ENCODE measurements around the gene GABARAP. TPM values are rescaled to one million over a fixed set of nuclear protein-coding genes. Genes with fewer than 3 reads are reported as not detected.

The GABARAP gene
- total RNA-seq, 3 donors from 2014 or later (not counting 1 experiment from before 2014, with no cell fraction given): 256 to 277 (median 276) TPM

DNA sequence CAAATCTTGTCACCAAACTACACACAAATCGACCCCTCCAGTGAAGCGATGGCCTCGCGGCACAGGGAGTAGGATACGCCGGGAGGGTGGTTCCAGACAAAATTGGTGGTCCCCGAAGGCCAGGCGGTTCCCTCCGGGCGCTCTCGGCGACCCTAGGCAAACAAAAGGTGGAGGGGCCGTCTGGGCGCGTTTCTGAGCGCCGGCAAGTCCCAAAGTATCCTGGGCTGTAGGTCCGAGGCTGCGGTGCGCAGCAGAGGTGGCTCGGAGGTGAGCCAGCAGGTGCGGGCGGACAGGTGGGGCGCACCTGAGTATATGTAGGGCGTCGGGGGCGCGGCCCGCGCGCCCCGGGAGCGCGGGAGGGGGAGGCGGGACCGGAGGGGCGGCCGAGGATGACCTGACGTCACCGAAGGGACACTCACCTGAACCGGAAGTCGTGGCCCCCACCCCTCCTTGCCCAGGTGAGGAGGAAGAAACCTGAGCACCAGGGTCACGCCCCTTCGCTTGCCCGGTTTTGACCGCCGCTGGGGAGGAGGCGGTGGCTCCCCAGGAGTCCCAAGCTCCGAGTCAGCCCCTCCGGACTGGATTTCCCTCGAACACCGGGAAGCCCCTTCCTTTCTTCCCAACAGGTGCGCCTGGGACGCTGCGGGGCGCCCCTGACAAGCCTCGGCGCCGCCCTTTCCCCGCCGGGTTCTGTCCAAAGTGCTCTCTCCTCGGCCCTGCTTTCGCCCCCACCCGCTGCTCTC is 20.1 kb upstream of the GABARAP start, which contains the start of gene CLDN7:
CLDN7 (minus strand) TSS at position 287 of the 743 bp plus-strand sequence. CDS start 435 bp downstream, outside the sequence.
- H3K27ac ChIP-seq (ENCODE audit: low read length): no peak within 1 kb of the TSS
- TF ChIP-seq, protein P1, sequence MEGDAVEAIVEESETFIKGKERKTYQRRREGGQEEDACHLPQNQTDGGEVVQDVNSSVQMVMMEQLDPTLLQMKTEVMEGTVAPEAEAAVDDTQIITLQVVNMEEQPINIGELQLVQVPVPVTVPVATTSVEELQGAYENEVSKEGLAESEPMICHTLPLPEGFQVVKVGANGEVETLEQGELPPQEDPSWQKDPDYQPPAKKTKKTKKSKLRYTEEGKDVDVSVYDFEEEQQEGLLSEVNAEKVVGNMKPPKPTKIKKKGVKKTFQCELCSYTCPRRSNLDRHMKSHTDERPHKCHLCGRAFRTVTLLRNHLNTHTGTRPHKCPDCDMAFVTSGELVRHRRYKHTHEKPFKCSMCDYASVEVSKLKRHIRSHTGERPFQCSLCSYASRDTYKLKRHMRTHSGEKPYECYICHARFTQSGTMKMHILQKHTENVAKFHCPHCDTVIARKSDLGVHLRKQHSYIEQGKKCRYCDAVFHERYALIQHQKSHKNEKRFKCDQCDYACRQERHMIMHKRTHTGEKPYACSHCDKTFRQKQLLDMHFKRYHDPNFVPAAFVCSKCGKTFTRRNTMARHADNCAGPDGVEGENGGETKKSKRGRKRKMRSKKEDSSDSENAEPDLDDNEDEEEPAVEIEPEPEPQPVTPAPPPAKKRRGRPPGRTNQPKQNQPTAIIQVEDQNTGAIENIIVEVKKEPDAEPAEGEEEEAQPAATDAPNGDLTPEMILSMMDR (IDR thresholded peaks at IDR 0.05): no peak
- H3K4me3 ChIP-seq (ENCODE audit: low read length): peak within 1 kb of the TSS; percentile 42
- H3K9me3 Mint-ChIP-seq: no peaks in the 10 kb centered on the region
- H3K4me1 ChIP-seq (ENCODE audit: control insufficient read depth, insufficient read depth, low read length): peaks cover 34% of the 10 kb centered on the region
- no peaks in the 10 kb centered on the region for H3K36me3 Mint-ChIP-seq
- no peaks in the 10 kb centered on the region for H3K9me3 ChIP-seq (ENCODE audit: control insufficient read depth, insufficient read depth, low read length)
- intact Hi-C loops (cut with micrococcal nuclease): no loop called here
- H3K27ac Mint-ChIP-seq: peak within 1 kb of the TSS in 1 of 2 donors; percentile 80
- peaks cover 16 to 17% of the 10 kb centered on the region in 2 donors for H3K27me3 Mint-ChIP-seq (ENCODE audit: low read depth in 2 of 2)
- H3K4me1 Mint-ChIP-seq: peaks cover 17% of the 10 kb centered on the region in 2 donors
- H3K27me3 ChIP-seq (ENCODE audit: control insufficient read depth, insufficient read depth, low read length): peaks cover 24% of the 10 kb centered on the region
- H3K4me3 Mint-ChIP-seq: peak within 1 kb of the TSS; percentile 82
- H3K36me3 ChIP-seq (ENCODE audit: control insufficient read depth, insufficient read depth, low read length): peaks cover 11% of the 10 kb centered on the region
- 10% methylated on average over 64 of the region's 64 CpGs for WGBS (ENCODE audit: insufficient coverage)
- no peak for ATAC-seq
- peak in 1 of 2 donors; percentile 36 for DNase-seq

DNA sequence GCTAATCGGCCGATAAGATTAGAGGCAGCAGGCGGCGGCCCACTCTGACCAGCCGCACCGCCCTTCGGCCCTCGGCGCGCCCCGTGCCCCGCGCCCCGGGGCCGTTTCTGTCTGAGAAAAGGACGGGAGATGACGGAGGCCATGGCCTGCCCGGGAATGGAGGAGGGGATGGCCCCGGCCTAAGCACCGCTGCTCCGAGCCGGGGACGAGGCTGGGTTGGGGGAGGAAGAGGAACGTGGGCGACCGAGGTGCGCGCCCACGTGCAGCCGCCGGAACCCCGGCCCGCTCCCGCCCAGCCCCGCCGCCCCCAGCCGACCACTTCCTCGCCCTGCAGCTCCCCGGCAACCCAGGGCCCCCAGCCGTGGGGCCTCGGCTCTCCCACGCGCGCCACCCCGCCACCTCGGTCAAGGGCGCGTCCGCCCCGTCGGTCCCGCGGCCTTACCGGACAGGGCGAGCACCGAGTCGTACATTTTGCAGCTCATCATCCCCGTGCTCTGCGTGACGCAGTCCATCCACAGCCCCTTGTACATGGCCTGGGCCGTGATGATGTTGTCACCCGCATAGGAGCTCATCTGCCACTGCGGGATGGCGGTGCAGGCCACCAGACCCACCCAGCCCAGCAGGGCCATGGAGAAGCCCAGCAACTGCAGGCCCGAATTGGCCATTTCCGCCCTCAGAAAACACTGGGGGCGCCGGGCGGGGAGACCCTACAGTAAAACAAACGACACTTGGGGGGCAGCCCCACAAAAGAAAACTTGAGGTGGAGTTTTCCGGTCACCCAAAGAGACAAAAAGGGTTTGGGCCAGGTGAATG is 19.3 kb upstream of the GABARAP start:
- Mint-ChIP-seq H3K4me1 (peaks cover 17% of the 10 kb centered on the region in 2 donors), H3K36me3 (peaks cover 7% of the 10 kb centered on the region), H3K27me3 (ENCODE audit: low read depth in 2 of 2) (peaks cover 14 to 16% of the 10 kb centered on the region in 2 donors), H3K27ac (peak overlapping the region in 1 of 2 donors; percentile 64), H3K4me3 (peak overlapping the region; percentile 75), H3K9me3 (no peaks in the 10 kb centered on the region)
- H3K4me3 ChIP-seq (ENCODE audit: low read length): peak overlapping the region; percentile 42
- ATAC-seq (peak; percentile 57 to 66 (median 66)), DNase-seq (peak; percentile 28 to 56)
- H3K27me3 ChIP-seq (ENCODE audit: control insufficient read depth, insufficient read depth, low read length): peaks cover 24% of the 10 kb centered on the region
- WGBS (ENCODE audit: insufficient coverage): 8% methylated on average over 71 of the region's 71 CpGs
- H3K27ac ChIP-seq (ENCODE audit: low read length): no peak overlapping the region
- peaks cover 34% of the 10 kb centered on the region for H3K4me1 ChIP-seq (ENCODE audit: control insufficient read depth, insufficient read depth, low read length)
- peaks cover 16% of the 10 kb centered on the region for H3K36me3 ChIP-seq (ENCODE audit: control insufficient read depth, insufficient read depth, low read length)
- intact Hi-C loops (cut with micrococcal nuclease): no loop called here
- H3K9me3 ChIP-seq (ENCODE audit: control insufficient read depth, insufficient read depth, low read length): no peaks in the 10 kb centered on the region
- TF ChIP-seq, protein P1 (IDR thresholded peaks at IDR 0.05): no peak

DNA sequence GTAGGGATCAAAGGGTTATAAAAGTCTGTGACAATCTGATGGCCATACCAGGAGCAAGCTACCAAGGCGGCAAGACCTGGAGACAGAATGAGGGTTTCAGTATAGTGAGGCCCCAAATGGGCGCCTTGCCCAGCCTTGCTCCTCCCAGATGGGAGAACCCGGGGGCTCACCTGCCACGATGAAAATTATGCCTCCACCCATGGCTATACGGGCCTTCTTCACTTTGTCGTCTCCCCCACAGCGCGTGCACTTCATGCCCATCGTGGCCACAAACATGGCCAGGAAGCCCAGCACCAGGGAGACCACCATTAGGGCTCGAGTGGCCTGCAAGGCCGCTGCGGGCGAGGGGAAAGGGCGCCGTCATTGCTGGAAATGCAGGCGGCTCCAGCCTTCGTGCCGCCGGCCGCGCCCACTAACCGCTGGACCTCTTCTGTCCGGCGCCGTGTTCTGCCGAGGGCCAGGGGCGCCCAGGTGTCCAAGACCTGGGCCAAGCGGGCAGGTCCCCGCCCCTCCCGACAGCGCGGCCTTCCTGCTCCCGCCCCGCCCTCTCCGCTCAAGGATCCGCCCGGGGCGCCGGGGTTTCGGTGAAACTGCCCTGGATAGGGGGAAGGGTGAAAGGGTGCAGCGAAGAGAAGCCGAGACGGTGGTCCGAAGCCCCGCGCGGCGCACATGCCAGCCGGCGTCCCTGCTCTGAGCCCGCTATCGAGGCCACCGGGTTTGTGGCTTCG is 18.6 kb upstream of the GABARAP start:
- no peak overlapping the region for H3K27ac ChIP-seq (ENCODE audit: low read length)
- peak; percentile 38 to 62 (median 46) for ATAC-seq
- peak; percentile 29 to 47 for DNase-seq
- peaks cover 23% of the 10 kb centered on the region for H3K36me3 ChIP-seq (ENCODE audit: control insufficient read depth, insufficient read depth, low read length)
- peaks cover 22% of the 10 kb centered on the region for H3K27me3 ChIP-seq (ENCODE audit: control insufficient read depth, insufficient read depth, low read length)
- intact Hi-C loops (cut with micrococcal nuclease): no loop called here
- Mint-ChIP-seq H3K4me1 (peaks cover 17% of the 10 kb centered on the region in 2 donors), H3K36me3 (peaks cover 12% of the 10 kb centered on the region), H3K4me3 (peak overlapping the region; percentile 66), H3K27me3 (ENCODE audit: low read depth in 2 of 2) (peaks cover 14 to 16% of the 10 kb centered on the region in 2 donors), H3K9me3 (no peaks in the 10 kb centered on the region), H3K27ac (peak overlapping the region in 1 of 2 donors; percentile 64)
- H3K4me3 ChIP-seq (ENCODE audit: low read length): peak overlapping the region; percentile 42
- H3K9me3 ChIP-seq (ENCODE audit: control insufficient read depth, insufficient read depth, low read length): no peaks in the 10 kb centered on the region
- WGBS (ENCODE audit: insufficient coverage): 10% methylated on average over 54 of the region's 54 CpGs
- H3K4me1 ChIP-seq (ENCODE audit: control insufficient read depth, insufficient read depth, low read length): peaks cover 34% of the 10 kb centered on the region
- TF ChIP-seq, protein P1 (IDR thresholded peaks at IDR 0.05): no peak
